ENCODE measurements around the gene HOXC4.
"Not testable (repeated sequence)": the region's sequence is repeated elsewhere in the genome, so short reads cannot be mapped to it uniquely, and the experiment has no call there.

DNA sequence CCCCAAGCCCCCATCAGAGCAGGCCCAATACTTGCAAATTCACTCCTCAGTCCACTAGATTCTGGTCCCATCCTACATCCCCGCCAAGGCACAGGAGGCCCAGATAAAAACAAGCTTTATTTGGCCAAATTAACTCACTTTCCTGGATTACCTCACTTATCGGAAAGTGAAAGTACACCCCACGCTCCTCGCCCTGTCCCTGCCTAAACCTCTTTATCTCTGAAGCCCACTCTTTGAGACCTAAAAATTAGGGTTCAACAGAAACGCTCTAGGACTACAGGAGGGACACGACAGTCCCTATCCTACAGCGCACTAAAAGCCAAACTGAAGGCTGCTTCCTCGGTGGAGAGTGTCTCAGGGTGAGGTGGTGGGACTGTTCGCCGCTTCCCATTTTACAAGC, 24.2 kb downstream of the HOXC4 start:
- TF ChIP-seq, protein P1, sequence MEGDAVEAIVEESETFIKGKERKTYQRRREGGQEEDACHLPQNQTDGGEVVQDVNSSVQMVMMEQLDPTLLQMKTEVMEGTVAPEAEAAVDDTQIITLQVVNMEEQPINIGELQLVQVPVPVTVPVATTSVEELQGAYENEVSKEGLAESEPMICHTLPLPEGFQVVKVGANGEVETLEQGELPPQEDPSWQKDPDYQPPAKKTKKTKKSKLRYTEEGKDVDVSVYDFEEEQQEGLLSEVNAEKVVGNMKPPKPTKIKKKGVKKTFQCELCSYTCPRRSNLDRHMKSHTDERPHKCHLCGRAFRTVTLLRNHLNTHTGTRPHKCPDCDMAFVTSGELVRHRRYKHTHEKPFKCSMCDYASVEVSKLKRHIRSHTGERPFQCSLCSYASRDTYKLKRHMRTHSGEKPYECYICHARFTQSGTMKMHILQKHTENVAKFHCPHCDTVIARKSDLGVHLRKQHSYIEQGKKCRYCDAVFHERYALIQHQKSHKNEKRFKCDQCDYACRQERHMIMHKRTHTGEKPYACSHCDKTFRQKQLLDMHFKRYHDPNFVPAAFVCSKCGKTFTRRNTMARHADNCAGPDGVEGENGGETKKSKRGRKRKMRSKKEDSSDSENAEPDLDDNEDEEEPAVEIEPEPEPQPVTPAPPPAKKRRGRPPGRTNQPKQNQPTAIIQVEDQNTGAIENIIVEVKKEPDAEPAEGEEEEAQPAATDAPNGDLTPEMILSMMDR (IDR thresholded peaks at IDR 0.05 in 4 of 5, conservative IDR thresholded peaks at IDR 0.05 in 1 of 5) = not testable (repeated sequence)
- not testable (repeated sequence) for TF ChIP-seq POLR2A (IDR thresholded peaks at IDR 0.05)
